Measurements from ENCODE around the gene SNCA.

Gene SNCA

GRCh38 chr4:89847571-89848325 is 10.8 kb upstream of the SNCA start:
- Histone ChIP-seq H4K20me1 (ENCODE audit: control insufficient read depth, insufficient read depth, low read depth, low read length) (no peaks in the 10 kb centered on the region), H3K4me3 (ENCODE audit: low read length) (no peak overlapping the region), H3K9me2 (replicated peaks; ENCODE audit: control insufficient read depth, low read length) (no peaks in the 10 kb centered on the region), H3F3A (ENCODE audit: control insufficient read depth, insufficient read depth) (no peaks in the 10 kb centered on the region), H3K36me3 (ENCODE audit: control insufficient read depth, low read length) (no peaks in the 10 kb centered on the region), H3K27me3 (ENCODE audit: control insufficient read depth, low read length) (no peaks in the 10 kb centered on the region), H3K4me1 (ENCODE audit: control insufficient read depth, low read length) (no peaks in the 10 kb centered on the region), H3K27ac (ENCODE audit: low read depth, low read length) (no peak overlapping the region), H3K9me3 (ENCODE audit: control insufficient read depth, insufficient read depth, low read length) (no peaks in the 10 kb centered on the region), H3K4me2 (ENCODE audit: low read length) (no peak overlapping the region), H3K79me2 (ENCODE audit: control insufficient read depth, low read length) (no peaks in the 10 kb centered on the region)
- TF ChIP-seq EZH2phosphoT487 (IDR thresholded peaks at IDR 0.05; ENCODE audit: borderline replicate concordance, low read length) = no peak
- TF ChIP-seq CTCF (IDR thresholded peaks at IDR 0.05; ENCODE audit: low read depth, low read length, poor library complexity, severe bottlenecking) = no peak

GRCh38 chr4:89839558-89839957 is 2.6 kb upstream of the SNCA start:
- Histone ChIP-seq H3F3A (ENCODE audit: control insufficient read depth, insufficient read depth) (no peaks in the 10 kb centered on the region), H3K4me3 (ENCODE audit: low read length) (no peak overlapping the region), H3K9me2 (replicated peaks; ENCODE audit: control insufficient read depth, low read length) (no peaks in the 10 kb centered on the region), H3K27me3 (ENCODE audit: control insufficient read depth, low read length) (0 out of 2 replicates have a peak, but pooled peaks cover under 1% of the 10 kb centered on the region), H3K9me3 (ENCODE audit: control insufficient read depth, insufficient read depth, low read length) (no peaks in the 10 kb centered on the region), H3K4me2 (ENCODE audit: low read length) (no peak overlapping the region), H3K79me2 (ENCODE audit: control insufficient read depth, low read length) (no peaks in the 10 kb centered on the region), H4K20me1 (ENCODE audit: control insufficient read depth, insufficient read depth, low read depth, low read length) (no peaks in the 10 kb centered on the region), H3K4me1 (ENCODE audit: control insufficient read depth, low read length) (no peaks in the 10 kb centered on the region), H3K36me3 (ENCODE audit: control insufficient read depth, low read length) (no peaks in the 10 kb centered on the region), H3K27ac (ENCODE audit: low read depth, low read length) (no peak overlapping the region)
- TF ChIP-seq EZH2phosphoT487 (IDR thresholded peaks at IDR 0.05; ENCODE audit: borderline replicate concordance, low read length) (no peak), CTCF (IDR thresholded peaks at IDR 0.05; ENCODE audit: low read depth, low read length, poor library complexity, severe bottlenecking) (no peak)

GRCh38 chr4:89837993-89838390 is 1.0 kb upstream of the SNCA start:
- Histone ChIP-seq H3K4me1 (ENCODE audit: control insufficient read depth, low read length) (no peaks in the 10 kb centered on the region), H3K4me2 (ENCODE audit: low read length) (no peak overlapping the region), H3K27me3 (ENCODE audit: control insufficient read depth, low read length) (0 out of 2 replicates have a peak, but pooled peaks cover 3% of the 10 kb centered on the region), H3K79me2 (ENCODE audit: control insufficient read depth, low read length) (no peaks in the 10 kb centered on the region), H3K4me3 (ENCODE audit: low read length) (no peak overlapping the region), H4K20me1 (ENCODE audit: control insufficient read depth, insufficient read depth, low read depth, low read length) (no peaks in the 10 kb centered on the region), H3K9me3 (ENCODE audit: control insufficient read depth, insufficient read depth, low read length) (no peaks in the 10 kb centered on the region), H3K36me3 (ENCODE audit: control insufficient read depth, low read length) (no peaks in the 10 kb centered on the region), H3F3A (ENCODE audit: control insufficient read depth, insufficient read depth) (no peaks in the 10 kb centered on the region), H3K27ac (ENCODE audit: low read depth, low read length) (no peak overlapping the region), H3K9me2 (replicated peaks; ENCODE audit: control insufficient read depth, low read length) (no peaks in the 10 kb centered on the region)
- TF ChIP-seq CTCF (IDR thresholded peaks at IDR 0.05; ENCODE audit: low read depth, low read length, poor library complexity, severe bottlenecking) (no peak), EZH2phosphoT487 (IDR thresholded peaks at IDR 0.05; ENCODE audit: borderline replicate concordance, low read length) (no peak)
